Effector CD4-positive, alpha-beta T cell (primary cell): ENCODE measurements around the gene MKRN2.
"Not testable (repeated sequence)": the region's sequence is repeated elsewhere in the genome, so short reads cannot be mapped to it uniquely, and the experiment has no call there.

Experiments used
- DNase-seq: peaks from one replicate; pipeline ENCODE4 v3.0.0-alpha.2; 2020

The MKRN2 gene

DNA sequence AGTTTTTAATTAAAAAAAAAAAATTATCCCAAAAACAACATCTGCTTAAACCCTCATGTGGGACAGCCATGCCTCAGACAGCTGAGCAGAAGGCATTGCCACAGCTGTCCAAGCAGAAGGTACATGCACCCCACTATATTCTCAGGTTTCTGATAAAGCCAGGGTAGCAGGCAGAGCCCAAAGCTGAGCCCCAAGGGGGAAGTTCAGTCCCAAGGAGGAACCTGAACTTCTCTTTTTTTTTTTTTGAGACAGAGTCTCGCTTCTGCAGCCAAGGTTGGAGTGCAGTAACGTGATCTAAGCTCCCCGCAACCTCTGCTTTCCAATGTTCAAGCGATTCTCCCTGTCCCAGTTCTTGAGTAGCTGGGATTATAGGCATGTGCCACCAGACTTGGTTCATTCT lies 33.2 kb downstream of the MKRN2 start:
- DNase-seq, result no peak

DNA sequence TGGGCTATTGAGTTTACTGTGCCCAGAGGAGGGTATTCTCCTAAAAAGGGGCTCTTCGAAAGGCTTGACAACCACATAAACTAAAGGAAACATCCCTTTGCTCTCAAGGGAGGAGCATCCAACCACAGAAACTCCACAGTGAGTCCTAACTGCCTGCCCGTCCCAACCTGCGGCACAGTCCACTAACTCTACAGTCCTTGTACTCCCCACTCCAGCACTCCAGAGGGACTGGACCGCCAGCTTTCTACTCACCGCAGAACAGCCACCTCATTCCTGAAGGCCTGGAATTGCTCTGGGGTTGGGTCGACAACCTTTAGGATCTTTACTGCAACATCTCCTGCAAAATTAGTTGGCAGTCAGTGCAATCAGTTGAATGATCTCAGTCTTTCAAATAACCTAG lies 34.6 kb downstream of the MKRN2 start:
- DNase-seq, result no peak

GRCh38 chr3:12591997-12592715 lies 35.3 kb downstream of the MKRN2 start:
- DNase-seq, result no peak

DNA sequence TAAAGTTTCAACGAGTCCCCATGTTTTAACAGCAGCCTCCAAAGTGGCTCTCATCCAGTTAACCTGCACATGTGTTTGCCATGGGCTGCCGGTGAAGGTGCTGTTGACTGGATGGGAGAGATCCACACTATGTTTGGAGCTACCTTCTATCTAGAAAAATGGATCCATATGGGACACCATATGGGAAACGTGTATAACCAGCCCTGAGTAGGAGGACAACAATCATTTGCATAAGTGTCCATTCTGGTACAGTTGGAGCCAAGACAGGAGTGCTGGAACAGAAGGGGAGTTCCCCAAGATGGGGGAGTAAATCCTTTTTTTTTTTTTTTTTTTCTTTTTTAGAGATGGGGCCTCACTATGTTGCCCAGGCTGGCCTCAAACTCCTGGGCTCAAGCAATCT lies 36.6 kb downstream of the MKRN2 start:
- no peak for DNase-seq

- no peak for DNase-seq
These were observed 42.0 kb downstream of the MKRN2 start for GRCh38 chr3:12598890-12599289.

DNA sequence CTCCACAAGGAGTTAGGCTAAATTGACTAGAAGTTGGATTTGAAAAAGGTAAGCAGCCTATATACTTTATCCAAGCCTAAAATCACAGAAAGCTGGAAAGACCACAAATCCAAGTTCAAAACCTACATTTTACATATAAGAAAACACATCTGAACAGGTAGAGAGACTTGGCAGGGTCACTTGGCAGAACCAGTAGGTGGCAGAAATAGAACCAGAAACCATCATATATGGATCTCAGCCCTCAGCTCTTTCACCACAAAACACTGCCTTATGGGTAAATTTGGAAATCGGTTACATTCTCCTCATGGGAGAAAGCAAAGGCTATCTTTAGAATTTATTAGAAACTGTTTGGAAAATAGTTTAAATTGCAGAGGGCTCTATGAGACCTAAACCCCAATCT lies 44.2 kb downstream of the MKRN2 start:
- DNase-seq, result no peak

DNA sequence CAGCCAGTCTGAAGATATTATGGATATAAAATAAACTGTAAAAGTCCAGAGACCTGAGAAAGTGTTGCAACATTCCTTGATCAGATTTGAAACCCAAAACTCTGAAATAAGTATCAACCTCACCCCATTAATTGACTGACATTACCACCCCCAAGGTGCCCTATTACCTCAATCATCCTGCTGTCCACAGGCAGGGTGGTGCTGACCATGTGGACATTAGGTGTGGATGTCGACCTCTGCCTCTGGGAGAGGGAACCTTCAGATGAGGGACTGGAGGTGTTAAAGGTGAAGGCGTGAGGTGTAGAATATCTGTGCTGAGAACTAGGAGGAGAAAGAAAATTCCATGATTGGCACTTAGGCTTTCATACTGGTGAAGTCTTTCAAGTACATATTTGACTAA lies 47.1 kb downstream of the MKRN2 start:
- DNase-seq, result no peak

GRCh38 chr3:12608376-12608775 lies 51.5 kb downstream of the MKRN2 start:
- DNase-seq, result no peak

DNA sequence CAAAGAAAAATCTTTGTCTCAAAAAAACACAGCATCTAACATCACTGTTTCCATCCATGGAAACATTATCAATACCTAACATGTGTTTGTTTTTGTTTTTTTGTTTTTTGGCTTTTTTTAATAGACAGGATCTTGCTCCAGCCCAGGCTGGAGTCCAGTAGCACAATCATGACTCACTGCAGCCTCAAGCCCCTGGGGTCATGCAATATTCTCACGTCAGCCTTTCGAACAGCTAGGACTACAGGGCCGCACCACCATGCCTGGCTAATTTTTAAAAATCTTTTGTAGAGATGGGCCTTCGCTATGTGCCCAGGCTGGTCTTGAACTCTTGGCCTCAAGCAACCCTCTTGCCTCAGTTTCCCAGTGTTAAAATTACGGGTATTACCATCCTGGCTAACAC lies 54.2 kb downstream of the MKRN2 start:
- no peak for DNase-seq

DNA sequence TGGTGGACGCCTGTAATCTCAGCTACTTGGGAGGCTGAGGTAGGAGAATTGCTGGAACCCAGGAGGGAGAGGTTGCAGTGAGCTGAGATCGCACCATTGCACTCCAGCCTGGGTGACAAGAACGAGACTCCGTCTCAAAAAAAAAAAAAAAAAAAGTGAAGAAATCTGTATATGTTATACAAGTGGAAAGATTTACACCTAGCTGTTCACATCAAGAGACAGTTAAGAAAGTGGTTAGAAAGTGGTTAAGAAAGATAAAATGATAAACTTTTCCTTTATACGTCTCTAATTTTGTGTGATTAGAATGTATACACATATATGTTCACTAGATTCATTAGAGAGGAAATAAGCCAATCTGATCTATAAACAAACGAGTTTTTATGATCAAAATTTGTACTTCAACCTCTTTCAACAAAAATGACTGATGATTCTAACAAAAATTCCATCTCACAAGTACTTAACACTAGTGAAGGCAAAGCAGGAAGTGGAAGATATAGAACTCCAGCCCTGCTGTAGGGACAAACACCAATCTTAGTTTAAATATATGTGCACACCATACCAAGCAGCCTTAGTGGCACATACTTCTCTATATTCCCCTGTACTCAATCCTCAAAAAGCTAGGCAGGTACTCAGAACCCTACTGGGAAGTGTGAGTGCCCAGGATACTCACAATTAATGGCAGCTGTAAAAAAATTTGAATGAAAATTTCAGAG lies 55.8 kb downstream of the MKRN2 start:
- DNase-seq, result no peak

DNA sequence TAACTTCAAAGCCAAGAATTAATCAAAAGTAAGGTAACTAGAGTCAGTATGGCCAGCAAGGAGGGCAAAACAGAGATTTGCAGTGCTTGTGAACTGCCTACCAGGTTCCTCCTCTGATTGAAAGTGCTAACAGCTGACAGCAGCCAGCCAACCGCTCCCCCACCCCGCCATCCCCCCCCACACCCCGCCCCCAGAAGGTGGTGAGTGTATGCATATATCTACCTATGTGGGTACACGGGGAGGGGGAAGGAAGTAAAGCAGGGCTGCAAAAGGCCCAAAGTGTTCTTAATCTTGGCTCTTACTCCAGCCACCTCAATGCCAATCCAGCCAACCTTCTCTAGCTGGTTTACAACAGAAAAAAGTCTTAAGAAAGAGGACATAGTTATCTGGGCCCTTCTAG lies 56.4 kb downstream of the MKRN2 start:
- DNase-seq, result no peak

- no peak for DNase-seq
These were observed 58.4 kb downstream of the MKRN2 start for GRCh38 chr3:12615266-12615665.

DNA sequence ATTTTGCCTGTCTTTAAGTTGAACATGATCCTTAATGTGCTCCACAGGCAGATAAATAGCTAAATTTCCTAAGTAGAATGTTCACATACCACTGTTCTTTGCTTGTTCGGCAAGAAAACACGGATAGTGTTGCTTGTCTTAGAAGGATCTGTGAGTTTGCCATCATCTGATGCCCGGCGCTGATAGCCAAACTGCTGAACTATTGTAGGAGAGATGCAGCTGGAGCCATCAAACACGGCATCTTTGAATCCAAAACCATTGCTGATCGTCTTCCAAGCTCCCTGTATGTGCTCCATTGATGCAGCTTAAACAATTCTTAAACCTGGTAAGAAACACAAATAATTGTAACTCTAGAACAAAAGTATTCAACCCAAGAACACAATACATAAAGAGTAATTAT lies 61.5 kb downstream of the MKRN2 start:
- DNase-seq, result no peak

GRCh38 chr3:12620305-12620704 lies 63.4 kb downstream of the MKRN2 start:
- DNase-seq, result no peak

DNA sequence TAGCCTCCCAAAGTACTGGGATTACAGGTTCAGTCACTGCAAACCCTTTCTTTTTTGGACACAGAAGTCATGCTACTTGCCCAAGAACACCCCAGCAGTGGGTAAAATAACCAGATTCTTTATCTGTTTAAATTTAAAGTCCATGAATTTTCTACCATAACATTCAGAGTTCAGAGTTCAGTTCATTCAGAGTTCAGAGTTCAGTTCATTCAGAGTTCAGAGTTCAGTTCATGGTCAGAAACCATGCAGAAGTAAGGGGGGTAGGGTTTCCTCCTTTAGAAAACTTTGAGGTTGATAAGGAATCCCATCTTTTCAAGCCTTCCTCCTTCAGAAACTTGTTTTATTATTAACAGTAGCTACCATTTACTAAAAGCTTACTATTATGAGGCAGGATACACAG lies 63.8 kb downstream of the MKRN2 start:
- no peak for DNase-seq

- DNase-seq, result no peak
These were observed 65.4 kb downstream of the MKRN2 start for GRCh38 chr3:12622335-12622734.

DNA sequence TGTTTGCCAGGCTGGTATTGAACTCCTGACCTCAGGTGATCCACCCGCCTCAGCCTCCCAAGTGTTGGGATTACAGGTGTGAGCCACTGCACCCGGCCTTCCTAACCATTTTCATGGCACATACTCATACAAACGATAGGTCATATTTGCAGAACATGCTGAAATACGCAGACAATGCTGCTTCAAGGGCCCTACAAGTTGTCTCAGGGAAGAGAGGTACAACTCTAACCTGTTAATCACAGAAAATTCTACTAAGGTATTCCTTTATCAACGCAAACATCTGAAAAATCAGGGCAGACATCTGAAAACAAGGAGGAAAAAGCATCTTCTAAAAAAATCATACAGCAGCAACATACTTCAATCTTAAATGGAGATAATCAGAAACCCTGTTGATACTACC lies 67.2 kb downstream of the MKRN2 start:
- no peak for DNase-seq

DNA sequence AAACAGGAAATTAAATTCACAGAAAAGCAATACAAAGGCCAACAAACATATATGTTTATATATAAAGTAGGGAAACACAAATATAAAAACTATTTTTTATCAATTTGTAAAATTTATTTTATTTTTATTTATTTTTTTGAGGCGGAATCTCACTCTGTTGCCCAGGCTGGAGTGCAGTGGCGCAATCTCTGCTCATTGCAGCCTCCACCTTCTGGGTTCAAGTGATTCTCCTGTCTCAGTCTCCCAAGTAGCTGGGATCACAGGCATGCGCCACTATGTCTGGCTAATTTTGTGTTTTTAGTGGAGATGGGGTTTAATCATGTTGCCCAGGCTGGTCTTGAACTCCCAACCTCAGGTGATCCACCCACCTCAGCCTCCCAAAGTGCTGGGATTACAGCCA lies 68.1 kb downstream of the MKRN2 start:
- DNase-seq, result not testable (repeated sequence)

- no peak for DNase-seq
These were observed 70.5 kb downstream of the MKRN2 start for GRCh38 chr3:12627370-12627769.

- no peak for DNase-seq
These were observed 71.9 kb downstream of the MKRN2 start for GRCh38 chr3:12628813-12629212.

DNA sequence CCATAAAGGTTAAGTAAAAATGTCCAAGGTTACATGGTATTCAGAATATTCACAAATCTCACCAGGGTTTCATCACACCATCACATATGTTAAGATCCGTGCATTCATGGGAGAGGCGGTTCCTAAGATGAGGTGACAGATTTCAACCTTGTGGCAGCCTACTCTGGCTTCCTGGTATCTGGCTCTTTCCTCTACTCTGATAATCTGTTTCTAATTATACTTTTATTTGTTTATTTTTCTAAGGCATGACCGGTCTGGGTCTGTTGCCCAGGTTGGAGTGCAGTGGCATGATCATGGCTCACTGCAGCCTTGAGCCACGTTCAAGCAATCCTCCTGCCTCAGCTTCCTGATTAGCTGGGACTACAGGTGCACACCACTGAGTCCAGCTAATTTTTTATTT lies 72.7 kb downstream of the MKRN2 start:
- no peak for DNase-seq

DNA sequence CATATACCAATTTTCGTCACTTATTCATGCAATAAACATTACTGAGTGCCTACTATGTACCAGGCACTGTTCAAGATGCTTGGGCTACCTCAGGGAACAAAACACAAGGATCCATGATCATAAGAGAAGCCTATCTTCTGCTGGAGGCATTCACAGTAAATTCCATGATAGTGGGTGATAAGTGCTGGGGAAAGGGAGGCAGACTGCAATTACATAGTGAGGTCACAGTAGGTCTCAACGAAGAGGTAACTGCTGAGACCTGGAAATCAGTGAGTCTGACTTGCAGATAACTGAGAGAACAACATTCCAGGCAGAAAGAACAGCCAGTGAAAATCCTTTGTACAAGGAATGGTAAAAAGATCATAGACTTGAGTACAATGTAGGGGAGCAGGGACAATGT lies 73.4 kb downstream of the MKRN2 start:
- no peak for DNase-seq

GRCh38 chr3:12630843-12631242 lies 74.0 kb downstream of the MKRN2 start:
- not testable (repeated sequence) for DNase-seq

DNA sequence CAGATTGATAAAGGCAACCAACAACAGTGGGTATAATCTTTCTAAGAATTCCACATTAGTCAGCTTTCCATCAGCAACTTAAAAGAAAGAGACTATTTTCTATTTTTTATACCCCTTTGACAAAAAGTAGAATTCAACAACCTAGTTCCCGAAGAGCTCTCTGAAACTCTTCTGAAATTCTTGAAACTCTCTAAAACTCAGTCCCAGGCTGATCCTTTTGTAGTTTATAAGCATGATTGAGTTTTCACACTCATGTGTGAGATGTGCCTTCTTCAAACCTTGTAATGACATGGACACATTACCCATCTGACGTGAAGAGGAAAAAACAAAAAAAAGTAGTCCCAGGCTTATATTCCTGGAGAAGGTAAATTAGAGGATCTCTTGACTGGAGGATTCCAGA lies 75.6 kb downstream of the MKRN2 start:
- DNase-seq, result no peak

DNA sequence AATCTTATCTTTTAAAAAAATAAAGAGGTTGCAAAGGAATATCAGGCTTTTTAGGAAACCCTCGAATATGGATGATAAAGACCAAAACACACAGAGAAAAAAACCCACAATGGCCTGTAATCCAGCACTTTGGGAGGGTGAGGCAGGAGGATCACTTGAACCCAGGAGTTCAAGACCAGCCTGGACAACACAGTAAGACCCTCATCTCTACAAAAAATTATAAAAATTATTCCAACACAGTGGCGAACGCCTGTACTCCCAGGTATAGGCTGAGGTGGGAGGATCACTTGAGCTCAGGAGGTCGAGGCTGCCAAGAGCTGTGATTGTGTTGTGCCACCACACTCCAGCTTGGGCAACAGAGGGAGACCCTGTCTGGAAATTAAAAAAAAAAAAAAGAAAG lies 76.2 kb downstream of the MKRN2 start:
- DNase-seq, result no peak
